Trophoblast cell (in vitro differentiated cells and primary cell): ENCODE data around the gene RIPOR3.
A peak's percentile ranks its signal among the peaks of the same experiment; 100 is the strongest.

Experiments used
- DNase-seq, 2 donors: peaks; one replicate each; pipeline ENCODE4 v3.0.0-alpha.2; 2016
- H2AFZ ChIP-seq: 2 replicates; pipeline ENCODE4 v1.6.1; 2013; ENCODE audit warnings: low read length, moderate library complexity, mild to moderate bottlenecking; ENCODE audit not compliant: insufficient read depth, poor library complexity
- H2AK5ac ChIP-seq: 2 replicates; pipeline ENCODE4 v1.6.1; 2013; ENCODE audit warnings: mild to moderate bottlenecking, low read length
- H2BK120ac ChIP-seq: 2 replicates; pipeline ENCODE4 v1.6.1; 2013; ENCODE audit warnings: low read length, mild to moderate bottlenecking, moderate library complexity; ENCODE audit not compliant: insufficient read depth, poor library complexity
- H2BK12ac ChIP-seq: 2 replicates; pipeline ENCODE4 v1.6.1; 2013; ENCODE audit warnings: mild to moderate bottlenecking, low read length, moderate library complexity
- H2BK5ac ChIP-seq: 2 replicates; pipeline ENCODE4 v1.6.1; 2013; ENCODE audit warnings: low read length, low read depth, moderate library complexity, mild to moderate bottlenecking; ENCODE audit not compliant: poor library complexity
- H3K14ac ChIP-seq: 2 replicates; pipeline ENCODE4 v1.6.1; 2013; ENCODE audit warnings: mild to moderate bottlenecking, low read length
- H3K18ac ChIP-seq: 2 replicates; pipeline ENCODE4 v1.6.1; 2013; ENCODE audit warnings: mild to moderate bottlenecking, low read length
- H3K23ac ChIP-seq: 2 replicates; pipeline ENCODE4 v1.6.1; 2013; ENCODE audit warnings: low read length
- H3K27ac ChIP-seq: 2 replicates; pipeline ENCODE4 v1.5.1; 2013; ENCODE audit warnings: low read depth, mild to moderate bottlenecking, inconsistent platforms, low read length, moderate library complexity
- H3K27me3 ChIP-seq: 2 replicates; pipeline ENCODE4 v1.6.1; 2013; ENCODE audit warnings: inconsistent platforms, mild to moderate bottlenecking, low read length, moderate library complexity; ENCODE audit not compliant: insufficient read depth
- H3K36me3 ChIP-seq, 2 experiments: 1 replicate in 1 of 2; 2 replicates in 1 of 2; pipeline ENCODE4 v1.6.1; 2013; ENCODE audit warnings: low read length in 2 of 2, mild to moderate bottlenecking in 2 of 2, moderate library complexity in 1 of 2; ENCODE audit not compliant: insufficient read depth in 2 of 2, control insufficient read depth in 1 of 2
- H3K4ac ChIP-seq: 2 replicates; pipeline ENCODE4 v1.6.1; 2013; ENCODE audit warnings: low read depth, mild to moderate bottlenecking, low read length, moderate library complexity
- H3K4me1 ChIP-seq, 2 experiments: 1 replicate in 1 of 2; 2 replicates in 1 of 2; pipeline ENCODE4 v1.6.1; 2013; ENCODE audit warnings: low read length in 2 of 2, mild to moderate bottlenecking in 2 of 2, moderate library complexity in 1 of 2; ENCODE audit not compliant: insufficient read depth in 2 of 2, control insufficient read depth in 1 of 2
- H3K4me2 ChIP-seq: 2 replicates; pipeline ENCODE4 v1.6.1; 2013; ENCODE audit warnings: inconsistent platforms, mild to moderate bottlenecking, low read length, moderate library complexity
- H3K4me3 ChIP-seq: 2 replicates; pipeline ENCODE4 v1.5.1; 2013; ENCODE audit warnings: mild to moderate bottlenecking, low read depth, low read length, inconsistent platforms
- H3K79me1 ChIP-seq: one replicate; pipeline ENCODE4 v1.6.1; 2013; ENCODE audit warnings: low read length
- H3K79me2 ChIP-seq: 2 replicates; pipeline ENCODE4 v1.6.1; 2013; ENCODE audit warnings: low read length, mild to moderate bottlenecking; ENCODE audit not compliant: control insufficient read depth, insufficient read depth, poor library complexity
- H3K9ac ChIP-seq: 2 replicates; pipeline ENCODE4 v1.6.1; 2013; ENCODE audit warnings: mild to moderate bottlenecking, low read length
- H3K9me3 ChIP-seq: 2 replicates; pipeline ENCODE4 v1.6.1; 2013; ENCODE audit warnings: low read depth, mild to moderate bottlenecking, control low read depth, inconsistent platforms, low read length; ENCODE audit not compliant: insufficient read depth
- H4K12ac ChIP-seq: 2 replicates; pipeline ENCODE4 v1.6.1; 2013; ENCODE audit warnings: low read depth, mild to moderate bottlenecking, low read length, moderate library complexity
- H4K8ac ChIP-seq: 2 replicates; pipeline ENCODE4 v1.6.1; 2013; ENCODE audit warnings: low read depth, mild to moderate bottlenecking, low read length, moderate library complexity
- H4K91ac ChIP-seq: one replicate; pipeline ENCODE4 v1.6.1; 2013; ENCODE audit warnings: low read depth, mild to moderate bottlenecking, low read length, moderate library complexity
- WGBS: extraction: QIAGEN DNeasy Blood & Tissue Kit; methylation state at CpG from one replicate; pipeline ENCODE4 v1.1.7; 2013; ENCODE audit warnings: missing lambda C conversion rate; ENCODE audit not compliant: insufficient read length, insufficient coverage; ENCODE audit errors: extremely low coverage; 5-methylcytosine and 5-hydroxymethylcytosine counted together

The RIPOR3 gene

DNA sequence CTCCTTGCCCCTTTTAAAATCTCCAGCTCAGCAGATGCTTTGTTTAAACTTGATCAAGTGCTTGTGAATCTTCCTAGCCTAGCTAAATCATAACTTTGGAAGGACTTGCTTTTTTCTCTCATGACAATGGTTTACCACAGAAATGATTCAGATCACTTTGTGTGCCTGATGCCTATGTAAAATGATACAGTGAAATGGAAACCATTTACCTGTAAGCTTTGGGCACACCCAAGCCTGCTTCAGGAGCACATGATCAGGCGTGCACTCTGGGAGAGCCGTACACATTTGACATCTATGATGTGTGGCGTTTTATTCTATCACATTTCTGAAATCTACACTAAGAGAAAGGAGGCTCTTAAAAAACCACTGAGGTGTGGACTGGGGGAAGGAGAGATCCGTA is 140.1 kb downstream of the RIPOR3 start:
- no peaks in the 10 kb centered on the region for H3K79me1 ChIP-seq
- H4K12ac ChIP-seq = no peak overlapping the region
- no peak overlapping the region for H2BK12ac ChIP-seq
- no peak overlapping the region for H2BK5ac ChIP-seq
- H3K4me1 ChIP-seq = no peaks in the 10 kb centered on the region
- no peaks in the 10 kb centered on the region for H3K27me3 ChIP-seq
- no peak overlapping the region for H4K91ac ChIP-seq
- H3K36me3 ChIP-seq = peaks cover 2 to 6% of the 10 kb centered on the region in 2 experiments
- H2BK120ac ChIP-seq = no peak overlapping the region
- no peaks in the 10 kb centered on the region for H3K9me3 ChIP-seq
- no peak overlapping the region for H3K23ac ChIP-seq
- no peak overlapping the region for H2AFZ ChIP-seq
- H3K4me3 ChIP-seq = no peak overlapping the region
- no peak overlapping the region for H2AK5ac ChIP-seq
- no peaks in the 10 kb centered on the region for H3K79me2 ChIP-seq
- WGBS = no CpG with 5 or more reads among the region's 4 CpGs
- no peak for DNase-seq
- no peak overlapping the region for H3K4me2 ChIP-seq
- H3K27ac ChIP-seq = no peak overlapping the region
- H3K14ac ChIP-seq = no peak overlapping the region
- H3K4ac ChIP-seq = no peak overlapping the region
- H3K18ac ChIP-seq = no peak overlapping the region
- no peak overlapping the region for H3K9ac ChIP-seq
- H4K8ac ChIP-seq = no peak overlapping the region

- Histone ChIP-seq H4K91ac (no peak overlapping the region), H2AK5ac (no peak overlapping the region), H3K9me3 (no peaks in the 10 kb centered on the region), H3K4ac (no peak overlapping the region), H3K79me1 (no peaks in the 10 kb centered on the region), H2AFZ (no peak overlapping the region), H3K4me1 (no peaks in the 10 kb centered on the region), H3K4me3 (no peak overlapping the region), H3K9ac (no peak overlapping the region), H3K27ac (no peak overlapping the region), H2BK12ac (no peak overlapping the region), H2BK5ac (no peak overlapping the region), H3K27me3 (no peaks in the 10 kb centered on the region), H3K14ac (no peak overlapping the region), H3K4me2 (no peak overlapping the region), H3K79me2 (no peaks in the 10 kb centered on the region), H4K12ac (no peak overlapping the region), H3K36me3 (peaks cover 2 to 6% of the 10 kb centered on the region in 2 experiments), H3K23ac (no peak overlapping the region), H3K18ac (no peak overlapping the region), H2BK120ac (no peak overlapping the region), H4K8ac (no peak overlapping the region)
- no CpG with 5 or more reads among the region's 2 CpGs for WGBS
- no peak for DNase-seq
Observed at GRCh38 chr20:50550531-50550930, 140.8 kb downstream of the RIPOR3 start.

GRCh38 chr20:50548396-50548795 is 142.9 kb downstream of the RIPOR3 start:
- no peak overlapping the region for H2BK5ac ChIP-seq
- H3K36me3 ChIP-seq = peaks cover 2 to 6% of the 10 kb centered on the region in 2 experiments
- no peaks in the 10 kb centered on the region for H3K27me3 ChIP-seq
- H3K18ac ChIP-seq = peak overlapping the region; percentile 35
- no peaks in the 10 kb centered on the region for H3K79me1 ChIP-seq
- no peak overlapping the region for H3K4ac ChIP-seq
- no peaks in the 10 kb centered on the region for H3K79me2 ChIP-seq
- H2BK12ac ChIP-seq = peak overlapping the region; percentile 5
- H3K23ac ChIP-seq = no peak overlapping the region
- no peak overlapping the region for H2BK120ac ChIP-seq
- no peaks in the 10 kb centered on the region for H3K9me3 ChIP-seq
- H4K12ac ChIP-seq = no peak overlapping the region
- H3K9ac ChIP-seq = no peak overlapping the region
- no peak overlapping the region for H3K4me3 ChIP-seq
- WGBS = no CpG with 5 or more reads among the region's 5 CpGs
- no peak overlapping the region for H2AFZ ChIP-seq
- H3K4me1 ChIP-seq = no peaks in the 10 kb centered on the region
- H4K91ac ChIP-seq = no peak overlapping the region
- no peak for DNase-seq
- H3K14ac ChIP-seq = no peak overlapping the region
- no peak overlapping the region for H3K4me2 ChIP-seq
- H3K27ac ChIP-seq = no peak overlapping the region
- no peak overlapping the region for H2AK5ac ChIP-seq
- no peak overlapping the region for H4K8ac ChIP-seq

- Histone ChIP-seq H3K9ac (no peak overlapping the region), H3K36me3 (peaks cover 2 to 6% of the 10 kb centered on the region in 2 experiments), H3K18ac (no peak overlapping the region), H4K91ac (no peak overlapping the region), H2BK120ac (no peak overlapping the region), H2BK5ac (no peak overlapping the region), H2AFZ (no peak overlapping the region), H3K27me3 (no peaks in the 10 kb centered on the region), H2BK12ac (no peak overlapping the region), H3K79me1 (no peaks in the 10 kb centered on the region), H3K27ac (no peak overlapping the region), H3K79me2 (no peaks in the 10 kb centered on the region), H3K4me3 (no peak overlapping the region), H3K4me2 (no peak overlapping the region), H3K9me3 (no peaks in the 10 kb centered on the region), H4K8ac (no peak overlapping the region), H3K14ac (no peak overlapping the region), H3K4ac (no peak overlapping the region), H3K4me1 (no peaks in the 10 kb centered on the region), H2AK5ac (no peak overlapping the region), H4K12ac (no peak overlapping the region), H3K23ac (no peak overlapping the region)
- WGBS = no CpG with 5 or more reads among the region's 6 CpGs
- DNase-seq = no peak
Observed at GRCh38 chr20:50547964-50548363, 143.4 kb downstream of the RIPOR3 start.
